ENCODE results near the gene COL27A1. TPM values are rescaled to one million over a fixed set of nuclear protein-coding genes. Genes with fewer than 3 reads are reported as not detected.

COL27A1 gene
- total and polyA plus RNA-seq, 2 experiments from 2014 or later = 10.5 to 18.0 TPM

- no peaks in the 10 kb centered on the region for H3K79me2 ChIP-seq (replicated peaks; ENCODE audit: insufficient read depth)
Measured at GRCh38 chr9:114132550-114132918, 22.8 kb upstream of the COL27A1 start.

More at GRCh38 chr9:114132550-114132918, 22.8 kb upstream of the COL27A1 start:
- Histone ChIP-seq H3K36me3 (ENCODE audit: insufficient read depth) (no peaks in the 10 kb centered on the region), H3K27ac (ENCODE audit: low read depth) (no peak overlapping the region), H3F3A (replicated peaks; ENCODE audit: low read depth) (no peaks in the 10 kb centered on the region), H3K4me2 (no peak overlapping the region), H3K4me3 (no peak overlapping the region), H2AFZ (peak overlapping the region; percentile 4; the same call in 1 of the 2 replicates), H4K20me1 (replicated peaks; ENCODE audit: insufficient read depth) (no peaks in the 10 kb centered on the region), H3K4me1 (ENCODE audit: insufficient read depth) (peaks cover 12% of the 10 kb centered on the region), H3K27me3 (ENCODE audit: insufficient read depth) (no peaks in the 10 kb centered on the region), H3K9me2 (ENCODE audit: insufficient read depth) (no peaks in the 10 kb centered on the region)
- Mint-ChIP-seq H3K9me3 (no peaks in the 10 kb centered on the region; the same call in 2 of the 3 replicates), H3K27me3 (ENCODE audit: insufficient read depth, low read depth, poor library complexity) (peaks cover 6% of the 10 kb centered on the region), H3K36me3 (ENCODE audit: low read depth) (no peaks in the 10 kb centered on the region; the same call in 2 of the 3 replicates), H3K27ac (no peak overlapping the region), H3K4me1 (peaks cover 7% of the 10 kb centered on the region), H3K4me3 (no peak overlapping the region)
- ATAC-seq = no peak
- TF ChIP-seq ZNF462 (CRISPR knock-in tag; IDR thresholded peaks at IDR 0.05) = no peak
- no peak for TF ChIP-seq ETS1 (IDR thresholded peaks at IDR 0.05)
- TF ChIP-seq EZH2 (IDR thresholded peaks at IDR 0.05; ENCODE audit: low read depth, unreplicated experiment) = no peak
- TF ChIP-seq CREB1 (CRISPR knock-in tag; IDR thresholded peaks at IDR 0.05; ENCODE audit: low read depth) = no peak
- TF ChIP-seq ZNF331 (CRISPR knock-in tag; IDR thresholded peaks at IDR 0.05; ENCODE audit: low read depth) = no peak
- no peak for TF ChIP-seq POLR2AphosphoS5 (IDR thresholded peaks at IDR 0.05; ENCODE audit: low read depth)
- no peak for TF ChIP-seq CTCF (conservative IDR thresholded peaks at IDR 0.05; ENCODE audit: low read depth in 2 of 2)
- no peak for TF ChIP-seq ZNF114 (CRISPR knock-in tag; IDR thresholded peaks at IDR 0.05)
- no peak for DNase-seq (ENCODE audit: low spot score)

Data from GM23338 (cell line).